Stimulated activated CD8-positive, alpha-beta memory T cell treated with anti-CD3 and anti-CD28 coated beads, Interleukin-12 subunit alpha, Interleukin-12 subunit beta, amount 100 ng/mL, for 24 hours (primary cell): ENCODE measurements around the gene RELCH.

Source experiments
- DNase-seq: peaks from one replicate; pipeline ENCODE4 v3.0.0-alpha.2; 2020; ENCODE audit errors: extremely low read depth

The RELCH gene

DNA sequence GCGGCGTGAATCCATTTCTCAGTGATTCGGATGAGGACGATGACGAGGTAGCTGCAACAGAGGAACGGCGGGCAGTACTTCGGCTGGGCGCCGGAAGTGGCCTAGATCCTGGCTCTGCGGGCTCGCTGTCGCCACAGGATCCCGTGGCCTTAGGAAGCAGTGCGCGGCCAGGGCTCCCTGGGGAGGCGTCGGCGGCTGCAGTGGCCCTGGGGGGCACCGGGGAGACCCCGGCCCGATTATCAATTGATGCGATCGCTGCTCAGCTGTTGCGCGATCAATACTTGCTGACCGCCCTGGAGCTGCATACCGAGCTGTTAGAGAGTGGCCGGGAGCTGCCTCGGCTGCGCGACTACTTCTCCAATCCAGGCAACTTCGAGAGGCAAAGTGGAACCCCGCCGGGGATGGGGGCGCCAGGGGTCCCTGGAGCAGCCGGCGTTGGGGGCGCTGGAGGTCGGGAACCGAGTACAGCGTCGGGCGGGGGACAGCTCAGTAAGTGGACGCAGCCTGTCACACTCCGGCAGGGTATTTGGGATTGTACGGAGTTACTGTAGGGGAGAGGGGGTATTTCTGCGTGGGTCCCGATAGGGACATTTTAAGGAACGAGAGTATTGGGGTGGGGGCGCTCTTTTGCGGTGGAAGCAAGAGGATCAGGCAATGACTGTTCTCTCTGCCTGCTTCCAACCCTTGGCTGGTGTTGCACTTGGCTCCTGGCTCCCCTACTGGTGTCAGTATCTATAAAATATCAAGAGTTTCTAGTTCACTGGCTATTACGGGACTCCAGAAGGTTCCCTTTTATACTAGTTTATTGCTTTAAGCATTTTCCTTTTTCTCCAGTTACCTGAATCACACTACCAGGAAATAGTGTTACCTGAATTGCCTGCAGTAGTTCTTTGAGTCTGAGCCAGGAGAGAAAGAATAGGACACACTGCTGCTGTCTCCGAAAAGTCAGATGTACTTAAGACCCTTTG lies 772 bp downstream of the RELCH start:
- DNase-seq: no peak

DNA sequence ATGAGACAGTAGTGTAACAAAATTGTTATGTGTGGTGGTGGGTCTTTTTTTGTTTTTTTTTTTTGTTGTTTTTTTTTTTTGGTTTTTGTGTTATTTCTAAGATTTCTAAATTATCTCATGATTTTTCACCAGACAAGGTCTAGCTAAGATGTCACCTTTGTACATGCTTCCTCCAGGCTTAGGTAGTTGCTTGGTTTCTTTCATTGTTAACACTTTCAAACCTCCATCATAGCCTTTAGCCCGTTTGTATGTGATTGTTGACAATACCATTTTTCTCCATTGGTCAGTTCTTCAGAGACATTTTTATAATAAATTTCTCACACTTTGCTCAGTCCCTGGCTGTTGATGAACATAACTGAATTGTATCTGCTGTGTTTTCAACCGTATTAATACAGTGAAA lies 2.2 kb downstream of the RELCH start:
- DNase-seq: no peak

DNA sequence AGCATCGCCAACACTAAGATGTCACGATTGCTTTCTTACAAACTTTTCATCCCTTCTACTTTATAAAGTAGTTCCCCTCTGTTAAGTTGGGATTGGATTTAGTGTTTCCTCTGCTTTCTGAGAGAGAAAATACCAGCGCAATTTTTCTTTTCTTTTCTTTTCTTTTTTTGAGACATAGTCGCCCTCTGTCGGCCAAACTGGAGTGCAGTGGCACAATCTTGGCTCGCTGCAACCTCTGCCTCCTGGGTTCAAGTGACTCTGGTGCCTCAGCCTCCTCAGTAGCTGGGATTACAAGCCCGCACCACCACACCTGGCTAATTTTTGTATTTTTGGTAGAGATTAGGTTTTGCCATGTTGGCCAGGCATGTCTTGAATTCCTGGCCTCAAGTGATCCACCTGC lies 9.0 kb downstream of the RELCH start:
- DNase-seq: no peak

DNA sequence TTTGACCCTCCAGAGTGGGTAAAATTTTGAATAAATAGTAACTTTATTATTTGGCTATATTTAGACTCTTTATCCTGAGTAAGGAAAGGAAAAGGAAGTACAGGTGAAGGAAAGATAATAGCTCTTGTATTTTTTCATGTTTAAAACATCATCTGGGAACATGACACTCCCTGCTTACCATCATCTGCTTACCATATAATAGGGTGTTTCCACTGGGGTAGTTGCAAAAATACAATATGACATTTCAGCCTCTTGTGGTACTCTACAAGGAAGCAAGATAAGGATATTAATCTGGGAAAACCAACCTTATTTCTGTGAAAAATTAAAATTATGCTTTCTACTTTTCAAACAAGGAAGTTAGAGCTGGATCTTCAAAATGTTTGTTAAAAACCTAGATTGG lies 9.9 kb downstream of the RELCH start:
- DNase-seq: no peak

DNA sequence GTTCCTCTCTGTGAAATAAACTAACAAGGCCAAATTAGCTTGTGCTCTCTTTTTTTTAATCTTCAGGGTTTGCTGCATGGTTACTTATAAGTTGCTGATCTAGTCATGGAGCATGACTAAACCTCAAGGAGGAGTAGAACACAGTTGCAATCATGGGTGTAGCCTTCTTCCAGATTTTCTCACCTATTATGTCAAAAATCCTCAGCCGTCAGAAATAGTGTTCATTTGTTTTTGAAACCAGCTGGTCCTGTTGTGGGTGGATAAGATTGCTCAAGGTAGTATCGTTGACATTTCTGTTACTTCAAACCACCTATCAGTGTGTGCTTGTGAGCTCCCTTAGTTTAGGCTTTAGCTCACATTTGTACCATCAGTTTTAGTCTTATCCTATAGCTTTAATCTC lies 11.2 kb downstream of the RELCH start:
- DNase-seq: no peak

DNA sequence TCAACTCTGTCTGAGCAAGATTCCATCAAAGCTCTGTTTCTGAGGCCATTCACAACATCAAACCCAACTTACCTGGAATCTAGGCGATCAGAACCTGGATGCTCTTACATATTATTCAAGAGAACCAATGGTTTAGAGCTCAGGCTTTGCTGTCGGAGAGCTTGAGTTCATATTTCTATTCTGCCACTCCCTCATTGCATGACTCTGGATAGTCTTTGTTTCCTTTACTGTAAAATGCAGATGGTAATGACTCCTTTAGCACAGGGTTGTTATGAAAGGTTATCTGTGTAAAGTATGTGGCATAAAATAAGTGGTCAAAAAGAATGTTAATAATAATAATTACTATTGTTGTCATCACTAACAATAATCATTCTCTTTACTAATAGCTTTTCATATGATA lies 12.6 kb downstream of the RELCH start:
- no peak for DNase-seq

DNA sequence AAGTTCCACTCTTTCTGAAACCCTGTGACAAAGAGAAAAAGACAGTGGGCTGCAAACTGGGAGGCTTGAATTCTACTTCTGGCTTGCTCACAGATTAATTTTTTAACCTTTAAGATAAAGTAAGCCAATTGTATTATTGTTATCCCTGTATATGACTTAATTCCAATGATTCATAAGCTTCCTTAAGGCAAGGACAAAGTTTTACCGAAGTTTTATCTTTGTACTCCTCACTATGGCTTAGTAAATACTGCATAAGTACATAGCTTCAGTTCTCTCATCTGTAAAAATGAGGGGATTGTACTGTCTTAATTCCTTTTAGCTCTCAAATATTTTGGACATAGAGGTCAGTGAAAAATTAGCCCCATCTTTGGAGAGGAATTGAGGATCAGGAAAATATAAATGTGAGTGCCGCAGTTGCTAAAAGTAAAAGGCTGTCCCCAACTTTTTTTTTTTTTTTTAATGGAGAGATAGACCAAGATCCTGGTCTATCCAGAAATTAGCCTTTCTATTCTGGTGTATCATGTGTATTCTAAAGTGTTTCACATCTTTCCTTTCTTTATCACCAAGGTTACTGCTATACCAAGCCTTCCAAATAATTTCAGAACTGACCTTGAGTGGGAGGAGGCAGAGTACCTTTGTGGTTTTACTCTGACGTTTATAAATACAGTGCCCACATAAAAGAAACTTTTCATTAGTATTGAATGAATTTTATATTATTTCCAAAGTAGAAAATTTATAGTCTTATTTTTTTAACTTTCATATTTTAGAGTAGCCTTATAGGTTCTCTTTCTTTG lies 13.3 kb downstream of the RELCH start:
- no peak for DNase-seq

DNA sequence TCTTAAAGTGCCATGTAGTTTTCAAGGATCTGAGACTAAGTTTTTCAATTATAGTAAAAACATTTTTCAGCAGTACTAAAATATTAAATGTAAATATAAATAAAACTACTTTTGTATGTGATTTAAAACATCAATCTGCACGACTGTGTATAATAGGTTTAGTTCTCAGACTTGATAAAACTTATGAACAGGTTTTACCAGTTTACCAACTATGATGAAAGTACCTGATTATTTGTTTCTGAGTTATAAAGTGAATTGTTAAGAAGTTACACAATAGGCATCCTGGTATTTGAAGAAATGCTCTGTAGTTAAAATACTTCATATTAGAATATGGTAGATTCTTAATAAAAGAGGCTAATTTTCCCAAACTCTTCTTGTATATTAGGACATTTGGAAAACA lies 14.8 kb downstream of the RELCH start:
- DNase-seq: no peak

DNA sequence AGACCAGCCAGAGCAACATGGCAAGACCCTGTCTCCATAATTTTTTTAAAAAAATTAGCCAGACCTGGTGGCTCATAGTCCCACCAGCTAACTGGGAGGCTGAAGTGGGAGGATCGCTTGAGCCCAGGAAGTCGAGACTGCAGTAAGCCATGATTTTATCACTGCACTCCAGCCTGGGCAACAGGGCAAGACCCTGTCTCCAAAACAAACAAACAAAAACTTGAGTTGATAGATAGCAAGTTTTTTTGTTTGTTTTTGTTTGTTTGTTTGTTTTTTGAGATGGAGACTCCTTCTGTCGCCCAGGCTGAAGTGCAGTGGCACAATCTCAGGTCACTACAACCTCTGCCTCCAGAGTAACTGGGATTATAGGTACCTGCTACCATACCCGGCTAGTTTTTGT lies 18.8 kb downstream of the RELCH start:
- no peak for DNase-seq

DNA sequence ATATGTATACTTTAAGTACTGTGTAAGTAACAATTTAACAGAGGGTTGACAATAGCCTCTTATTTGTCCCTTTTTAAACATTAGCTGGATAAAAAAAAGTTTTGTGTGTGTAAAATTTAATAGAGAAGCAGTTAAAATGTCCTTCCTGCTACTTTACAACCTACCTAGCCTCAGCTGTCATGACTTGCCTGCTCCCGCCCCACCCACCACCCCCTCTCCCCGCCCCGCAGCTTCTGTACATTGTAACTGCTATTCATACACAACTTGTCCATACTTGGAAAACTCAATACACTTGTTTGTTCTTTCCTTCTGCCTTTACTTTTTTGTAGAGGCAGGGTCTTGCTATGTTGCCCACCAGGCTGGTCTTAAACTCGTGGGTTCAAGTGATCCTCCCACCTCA lies 19.5 kb downstream of the RELCH start:
- DNase-seq: no peak

DNA sequence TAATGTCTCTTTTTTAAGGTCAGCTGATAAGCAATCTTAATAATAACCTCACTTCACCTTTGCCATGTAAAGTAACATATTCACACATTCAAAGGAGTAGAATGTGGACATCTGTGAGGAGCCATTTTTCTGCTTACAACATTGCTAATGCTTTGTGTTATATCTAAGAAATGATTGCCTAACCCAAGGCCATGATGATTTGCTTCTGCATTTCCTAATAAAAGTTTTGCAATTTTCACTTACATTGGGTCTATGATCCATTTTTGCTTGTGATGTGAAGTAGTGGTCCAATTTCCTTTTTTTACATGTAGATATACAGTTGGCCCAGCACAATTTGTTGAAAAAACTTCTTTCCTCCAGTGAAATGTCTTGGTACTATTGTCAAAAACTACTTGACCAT lies 22.0 kb downstream of the RELCH start:
- no peak for DNase-seq

DNA sequence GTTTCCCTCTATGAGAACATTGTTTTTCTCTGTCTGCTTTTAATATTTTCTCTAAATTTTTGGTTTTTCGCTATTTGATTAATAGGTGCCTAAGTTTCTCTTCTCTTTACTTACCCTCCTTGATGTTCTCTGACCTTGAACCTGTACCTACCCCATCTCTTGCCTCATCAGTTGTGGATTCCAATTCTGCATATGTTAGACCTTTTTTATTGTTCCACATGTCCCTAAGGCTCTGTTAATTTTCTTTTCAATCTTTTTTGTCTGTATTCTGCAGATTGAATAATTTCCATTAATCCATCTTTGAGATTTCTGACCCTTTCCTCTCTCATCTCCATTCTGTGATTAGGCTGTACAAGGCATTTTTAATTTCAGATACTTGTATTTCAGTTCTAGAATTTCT lies 23.1 kb downstream of the RELCH start:
- DNase-seq: no peak

DNA sequence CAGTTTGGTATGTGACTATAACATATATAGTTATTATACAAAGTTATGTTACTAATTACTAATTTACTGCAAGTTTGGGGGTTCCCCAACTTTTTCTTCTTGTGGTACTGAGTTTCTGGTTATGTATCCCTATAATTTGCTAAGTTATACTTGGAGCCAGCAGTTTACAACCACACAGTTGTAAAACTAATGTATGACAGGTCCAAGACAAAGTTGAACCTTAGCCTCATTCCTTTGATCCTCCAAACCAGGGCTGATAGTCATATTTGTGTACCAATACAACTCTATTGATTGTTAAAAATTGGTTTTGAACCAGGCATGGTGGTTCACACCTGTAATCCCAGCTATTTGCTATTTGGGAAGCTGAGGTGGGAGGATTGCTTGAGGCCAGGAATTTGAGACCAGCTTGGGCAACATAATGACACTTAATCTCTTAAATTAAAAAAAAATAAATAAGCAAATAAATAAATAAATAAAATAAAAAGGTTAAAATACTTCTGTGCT lies 24.3 kb downstream of the RELCH start:
- no peak for DNase-seq

DNA sequence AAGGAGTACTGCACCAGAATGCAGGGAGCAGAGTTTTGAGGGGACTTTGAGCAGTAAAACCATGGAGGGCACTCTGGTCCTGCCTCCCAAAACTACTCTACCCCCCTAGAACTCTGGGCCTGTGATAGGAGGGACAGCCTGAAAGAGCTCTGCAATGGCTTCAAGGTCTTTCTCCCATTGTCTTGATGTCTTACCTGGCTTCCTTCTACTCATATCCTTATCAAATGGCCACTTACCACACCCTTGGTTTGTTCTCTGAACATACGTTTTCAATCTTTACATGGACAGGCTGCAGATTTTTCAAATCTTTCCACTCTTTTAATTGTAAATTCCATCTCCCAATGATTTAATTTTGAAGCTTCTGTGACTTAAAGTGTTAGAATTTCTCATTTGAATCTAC lies 27.7 kb downstream of the RELCH start:
- DNase-seq: no peak

DNA sequence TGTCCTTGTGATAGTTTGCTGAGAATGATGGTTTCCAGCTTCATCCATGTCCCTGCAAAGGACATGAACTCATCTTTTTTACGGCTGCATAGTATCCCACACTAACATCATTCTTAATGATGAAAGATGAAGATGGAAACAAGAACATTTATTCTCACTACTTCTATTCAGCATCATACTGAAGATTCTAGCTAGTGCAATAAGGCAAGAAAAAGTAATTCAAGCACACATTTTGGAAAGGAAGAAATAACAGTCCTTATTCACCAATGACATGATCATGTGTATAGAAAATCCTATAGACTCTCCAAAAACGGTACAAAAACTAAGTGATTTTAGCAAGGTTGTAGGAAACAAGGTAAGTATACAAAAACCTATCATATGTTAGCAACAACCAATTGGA lies 37.2 kb downstream of the RELCH start:
- DNase-seq: no peak

DNA sequence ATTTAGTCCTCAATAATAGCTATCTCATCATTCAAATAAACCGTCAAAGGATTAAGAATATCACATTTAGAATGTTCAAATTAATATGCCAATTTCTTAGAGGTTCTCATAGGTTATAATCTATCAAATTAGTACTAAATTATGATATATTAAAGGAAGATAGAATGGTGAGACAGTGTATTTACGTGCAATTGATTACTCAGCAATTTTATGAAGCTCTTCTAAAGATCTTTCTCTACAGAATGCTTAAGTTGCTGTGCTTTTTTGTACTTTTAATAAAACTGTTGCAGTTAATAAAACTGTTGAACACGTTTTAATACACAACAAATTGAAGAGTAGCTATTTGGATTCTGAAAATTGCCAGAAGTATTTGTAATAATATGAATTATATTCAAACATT lies 39.0 kb downstream of the RELCH start:
- DNase-seq: no peak

DNA sequence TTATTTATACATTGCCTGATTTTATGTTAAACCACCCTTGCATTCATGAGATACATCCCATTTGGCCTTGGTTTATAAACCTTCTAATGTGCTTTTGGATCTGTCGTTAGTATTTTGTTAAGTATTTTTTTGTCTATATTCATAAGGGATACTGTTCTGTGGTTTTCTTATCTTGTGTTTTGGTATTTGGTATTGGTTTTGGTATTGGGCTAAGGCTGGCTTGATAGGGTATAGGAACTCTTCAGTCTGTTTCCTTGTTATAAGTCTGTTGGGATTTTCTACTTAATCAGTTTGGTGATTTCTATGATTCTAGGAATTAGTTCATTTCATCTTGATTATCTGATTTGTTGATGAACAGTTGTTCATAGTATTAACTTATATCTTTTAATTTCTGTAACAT lies 49.2 kb downstream of the RELCH start:
- DNase-seq: no peak

DNA sequence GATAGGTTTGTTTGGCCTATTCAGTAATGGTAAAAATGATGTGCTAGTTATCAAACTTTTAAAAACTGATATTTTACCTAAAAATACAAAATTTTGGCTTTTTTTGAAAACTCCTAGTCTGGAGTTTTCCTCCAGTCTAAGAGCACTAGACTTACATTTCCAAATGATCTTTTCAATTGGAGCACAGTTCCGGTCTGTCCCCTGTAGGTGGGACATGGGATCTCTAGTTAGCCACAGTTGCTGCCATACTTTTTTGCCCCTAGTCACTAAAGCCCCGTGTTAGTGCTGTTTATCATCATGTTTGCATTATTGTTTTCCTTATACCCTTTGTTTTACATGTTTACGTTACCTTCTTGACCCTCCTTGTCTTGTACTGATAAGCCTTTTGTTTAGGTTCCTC lies 52.4 kb downstream of the RELCH start:
- DNase-seq: no peak

DNA sequence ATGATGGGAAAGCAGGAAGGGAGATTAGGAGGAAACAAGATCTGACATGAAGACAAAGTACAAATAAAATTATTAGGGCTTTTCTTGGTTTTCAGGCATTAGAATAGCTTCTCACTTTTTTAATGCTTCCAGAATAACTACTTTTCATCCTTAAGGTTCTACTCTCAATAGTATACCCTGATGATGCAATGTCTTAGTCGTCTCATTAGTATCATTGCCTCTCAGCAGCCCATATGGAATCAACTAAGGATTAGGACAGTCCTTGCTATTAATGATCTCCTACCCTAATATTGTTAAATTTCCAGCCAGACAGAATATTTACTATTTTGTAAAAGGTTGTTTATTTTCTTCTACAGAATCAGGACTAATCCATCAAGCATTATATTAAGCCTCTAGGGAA lies 55.9 kb downstream of the RELCH start:
- no peak for DNase-seq

DNA sequence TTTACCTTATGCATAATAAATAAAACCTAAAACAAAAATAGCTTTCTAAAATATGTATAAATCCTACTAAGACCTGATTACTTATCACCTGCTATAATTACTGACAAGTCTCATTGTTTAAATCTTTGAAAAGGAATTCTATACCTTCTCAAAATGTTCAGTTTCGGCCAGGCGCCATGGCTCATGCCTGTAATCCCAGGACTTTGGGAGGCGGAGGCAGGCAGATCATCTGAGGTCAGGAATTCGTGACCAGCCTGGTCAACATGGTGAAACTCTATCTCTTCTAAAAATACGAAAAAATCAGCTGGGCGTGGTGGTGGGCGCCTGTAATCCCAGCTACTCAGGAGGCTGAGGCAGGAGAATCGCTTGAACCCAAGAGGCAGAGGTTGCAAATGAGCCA lies 58.1 kb downstream of the RELCH start:
- no peak for DNase-seq

DNA sequence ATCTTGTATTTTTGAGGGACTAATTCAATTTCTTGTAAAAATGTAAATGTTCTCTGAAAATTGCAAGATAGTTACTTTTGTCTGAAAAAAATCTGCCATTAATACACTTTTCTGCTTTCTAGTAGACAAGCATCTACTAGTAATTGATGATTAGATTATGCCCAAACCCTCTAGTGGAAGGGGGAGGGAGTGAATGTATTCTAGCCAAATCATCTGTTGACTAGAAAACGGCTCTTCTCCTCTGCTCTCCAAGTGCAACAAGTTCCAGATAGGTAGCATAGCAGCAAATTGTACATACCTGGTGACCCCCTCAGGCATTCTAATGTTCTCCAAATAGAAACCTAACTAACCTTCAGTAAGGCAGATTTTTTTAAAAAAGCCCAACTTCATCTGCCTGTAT lies 58.6 kb downstream of the RELCH start:
- no peak for DNase-seq

DNA sequence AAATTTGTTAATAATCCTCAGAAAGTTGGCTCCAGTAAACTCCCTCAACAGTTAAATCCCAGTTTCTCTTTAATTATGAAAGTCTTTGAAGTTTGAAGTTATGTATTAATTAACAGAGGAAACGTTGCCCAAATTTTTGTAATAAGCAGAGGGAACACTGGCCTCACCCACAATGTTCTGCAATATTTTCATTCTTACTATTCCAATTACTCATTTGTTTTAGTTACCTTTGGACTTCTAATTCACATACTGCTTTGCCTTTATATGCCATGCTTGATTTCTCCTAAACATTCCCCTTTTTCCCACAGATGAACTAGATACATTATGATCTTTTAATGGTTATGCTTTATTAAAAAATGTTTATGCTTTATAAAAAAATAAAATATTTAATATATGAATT lies 61.3 kb downstream of the RELCH start:
- no peak for DNase-seq
